NCI-H82 treated with DMSO at 0.1 percent for 48 hours (cell line): ENCODE measurements around the gene YDJC.
"Not testable (repeated sequence)": the region's sequence is repeated elsewhere in the genome, so short reads cannot be mapped to it uniquely, and the experiment has no call there.

Experiments used
- DNase-seq: peaks from one replicate; lab custom pipeline; 2025; ENCODE audit not compliant: unreplicated experiment; lab: John Stamatoyannopoulos, UW

YDJC gene

GRCh38 chr22:21609556-21610157 lies 20.2 kb downstream of the YDJC start:
- DNase-seq = not testable (repeated sequence)

- no peak for DNase-seq
Measured at GRCh38 chr22:21606775-21607174, 23.0 kb downstream of the YDJC start.

GRCh38 chr22:21605887-21606564 lies 23.8 kb downstream of the YDJC start:
- DNase-seq = no peak

- no peak for DNase-seq
Measured at GRCh38 chr22:21603973-21604372, 25.8 kb downstream of the YDJC start.

- DNase-seq = no peak
Measured at GRCh38 chr22:21602579-21602978, 27.2 kb downstream of the YDJC start.

- no peak for DNase-seq
Measured at GRCh38 chr22:21599053-21599893, 30.5 kb downstream of the YDJC start.

- no peak for DNase-seq
Measured at GRCh38 chr22:21598302-21598701, 31.5 kb downstream of the YDJC start.

- DNase-seq = not testable (repeated sequence)
Measured at GRCh38 chr22:21596356-21597135, 33.3 kb downstream of the YDJC start.

- no peak for DNase-seq
Measured at GRCh38 chr22:21594865-21595452, 34.9 kb downstream of the YDJC start.

GRCh38 chr22:21593406-21594232 lies 36.2 kb downstream of the YDJC start:
- DNase-seq = no peak

- no peak for DNase-seq
Measured at GRCh38 chr22:21592422-21592821, 37.4 kb downstream of the YDJC start.

- no peak for DNase-seq
Measured at GRCh38 chr22:21591695-21592094, 38.1 kb downstream of the YDJC start.

GRCh38 chr22:21590809-21591641 lies 38.8 kb downstream of the YDJC start:
- no peak for DNase-seq

GRCh38 chr22:21589396-21589795 lies 40.4 kb downstream of the YDJC start:
- DNase-seq = no peak

- DNase-seq = no peak
Measured at GRCh38 chr22:21587803-21588611, 41.8 kb downstream of the YDJC start.

GRCh38 chr22:21585389-21585788 lies 44.4 kb downstream of the YDJC start:
- no peak for DNase-seq

GRCh38 chr22:21582801-21583740 lies 46.8 kb downstream of the YDJC start:
- DNase-seq = no peak
